HG02885 (cell line): ENCODE measurements around the gene IMPDH1.

Source experiments
- ATAC-seq: cut with Tn5 transposase; IDR thresholded peaks from one replicate; pipeline ENCODE4 v1.9.1; 2021; ENCODE audit warnings: mild to moderate bottlenecking; ENCODE audit not compliant: unreplicated experiment, poor library complexity

Gene IMPDH1

DNA sequence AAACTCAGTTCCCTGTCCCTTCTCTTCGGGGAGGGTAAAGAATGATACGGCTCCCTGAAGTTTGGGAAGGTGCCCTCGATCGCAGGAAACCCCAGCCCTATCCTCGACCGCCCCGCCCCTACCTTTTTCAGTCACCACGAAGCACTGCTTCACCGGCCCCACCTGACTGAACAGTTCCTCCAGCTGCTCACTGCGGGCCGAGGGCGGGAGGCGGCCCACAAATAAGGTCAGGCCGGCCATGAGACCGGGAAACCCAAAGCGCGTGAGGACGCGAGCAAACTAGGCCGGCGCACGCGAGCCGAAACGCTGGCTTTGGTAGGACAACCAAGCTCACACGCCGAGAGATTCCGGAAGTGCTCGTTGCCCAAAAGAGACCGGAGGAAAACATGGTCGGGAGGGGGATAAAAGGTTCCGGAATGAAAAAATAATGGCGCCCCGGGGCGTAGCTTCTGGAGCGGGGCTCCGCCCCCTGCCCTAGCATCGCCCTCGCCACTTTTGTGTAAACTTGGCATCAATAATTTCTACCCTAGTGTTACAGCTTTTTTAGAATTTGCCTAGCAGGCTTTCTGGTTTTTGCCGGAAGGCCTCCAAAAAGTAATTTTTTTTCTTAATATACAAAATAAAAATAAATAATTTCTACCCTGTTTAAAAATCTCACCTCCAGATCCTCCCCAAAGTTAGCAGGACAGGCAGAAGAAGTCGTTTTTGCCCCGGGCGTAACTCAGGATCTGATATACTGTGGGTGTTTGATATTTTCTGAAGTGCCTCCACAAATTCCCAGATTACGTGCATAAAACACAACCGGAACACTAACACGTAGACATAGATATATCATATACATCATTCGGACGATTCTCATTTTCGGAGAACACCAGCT is 66.0 kb downstream of the IMPDH1 start, which contains the start of gene RBM28:
Gene RBM28 (minus strand): TSS at position 355 of the 877 bp plus-strand sequence. CDS start 115 bp downstream, at position 240.
- peak; percentile 94 for ATAC-seq
